HepG2 (cell line): Measurements from ENCODE around the gene PTGIS. TPM values are rescaled to one million over a fixed set of nuclear protein-coding genes. Genes with fewer than 3 reads are reported as not detected.

Experiments
- ATF2 ChIP-seq: sonication (generic); formaldehyde crosslinking; IDR thresholded peaks from 2 replicates; pipeline ENCODE4 v1.4.0; 2020; ENCODE audit warnings: missing genetic modification reagents
- CEBPG ChIP-seq: IDR thresholded peaks from 2 replicates; pipeline ENCODE4 v1.6.1; 2016
- CREB3 ChIP-seq: sonication (generic); formaldehyde crosslinking; IDR thresholded peaks from 2 replicates; pipeline ENCODE4 v1.5.0; 2020; ENCODE audit warnings: missing genetic modification reagents
- ELK4 ChIP-seq: sonication (generic); formaldehyde crosslinking; IDR thresholded peaks from 2 replicates; pipeline ENCODE4 v1.9.0; 2021; ENCODE audit warnings: missing genetic modification reagents, borderline replicate concordance
- HIC2 ChIP-seq: sonication (generic); formaldehyde crosslinking; IDR thresholded peaks from 2 replicates; pipeline ENCODE4 v1.9.0; 2022; ENCODE audit warnings: low read depth, missing genetic modification reagents
- HMGXB3 ChIP-seq: sonication (generic); formaldehyde crosslinking; IDR thresholded peaks from 2 replicates; pipeline ENCODE4 v1.4.0; 2020; ENCODE audit warnings: missing genetic modification reagents, borderline replicate concordance
- KDM5B ChIP-seq: sonication (generic); formaldehyde crosslinking; IDR thresholded peaks from 2 replicates; pipeline ENCODE4 v1.4.0; 2020; ENCODE audit warnings: missing genetic modification reagents, mild to moderate bottlenecking, borderline replicate concordance
- KLF16 ChIP-seq, 2 experiments: sonication (generic) in 1 of 2; formaldehyde crosslinking in 1 of 2; IDR thresholded peaks; 2 replicates each; pipeline versions ENCODE4 v1.6.1 to v1.8.0; 2016 to 2023; ENCODE audit warnings: missing genetic modification reagents in 2 of 2, missing compliant biosample characterization in 1 of 2
- MBNL3 ChIP-seq: fragments of 250-450 bp; sonication (Bioruptor Pico); conservative IDR thresholded peaks from 2 replicates; pipeline ENCODE4 v1.8.0; 2022; ENCODE audit warnings: mild to moderate bottlenecking, inconsistent platforms
- NFE2 ChIP-seq: sonication (generic); formaldehyde crosslinking; IDR thresholded peaks from 2 replicates; pipeline ENCODE4 v1.4.0; 2020; ENCODE audit warnings: missing genetic modification reagents
- PRMT3 ChIP-seq: sonication (generic); formaldehyde crosslinking; IDR thresholded peaks from 2 replicates; pipeline ENCODE4 v1.8.1; 2022; ENCODE audit warnings: low read depth, mild to moderate bottlenecking, moderate library complexity, missing genetic modification reagents, borderline replicate concordance
- SETDB1 ChIP-seq: sonication (generic); formaldehyde crosslinking; IDR thresholded peaks from 2 replicates; pipeline ENCODE4 v1.5.1; 2020; ENCODE audit warnings: missing genetic modification reagents, mild to moderate bottlenecking, borderline replicate concordance
- ZC3H13 ChIP-seq: sonication (generic); formaldehyde crosslinking; IDR thresholded peaks from 2 replicates; pipeline ENCODE4 v1.8.1; 2023; ENCODE audit warnings: mild to moderate bottlenecking, missing genetic modification reagents, moderate library complexity
- ZFP37 ChIP-seq: sonication (generic); formaldehyde crosslinking; IDR thresholded peaks from 2 replicates; pipeline ENCODE4 v1.4.0; 2020; ENCODE audit warnings: missing genetic modification reagents, borderline replicate concordance
- ZNF337 ChIP-seq: sonication (generic); formaldehyde crosslinking; IDR thresholded peaks from 2 replicates; pipeline ENCODE4 v1.5.1; 2020; ENCODE audit warnings: missing genetic modification reagents, low read depth, mild to moderate bottlenecking, borderline replicate concordance
- ZNF570 ChIP-seq: sonication (generic); formaldehyde crosslinking; IDR thresholded peaks from 2 replicates; pipeline ENCODE4 v1.4.0; 2020; ENCODE audit warnings: mild to moderate bottlenecking, missing genetic modification reagents, borderline replicate concordance
- ZNF737 ChIP-seq: sonication (generic); formaldehyde crosslinking; IDR thresholded peaks from 2 replicates; pipeline ENCODE4 v1.5.0; 2020; ENCODE audit warnings: missing genetic modification reagents, mild to moderate bottlenecking, borderline replicate concordance
- ZNF768 ChIP-seq: sonication (generic); formaldehyde crosslinking; IDR thresholded peaks from 2 replicates; pipeline ENCODE4 v1.4.0; 2020; ENCODE audit warnings: missing genetic modification reagents
- ZNF792 ChIP-seq: IDR thresholded peaks from 2 replicates; pipeline ENCODE4 v1.6.1; 2016
- polyA plus RNA-seq, 8 experiments: library from polyadenylated mRNA; depleted of rRNA in 3 of 8; stranded (reverse) in 7 of 8; unstranded in 1 of 8; fragments of >200 nt; fragmentation: Illumina TruSeq in 4 of 8; extraction: Trizol in 4 of 8; gene quantifications; 2 replicates each; pipeline versions ENCODE4 v1.2.1 to v1.2.3, GENCODE V29; 2011 to 2016; ENCODE audit warnings: low read depth in 4 of 8, missing spikeins in 1 of 8, mixed read lengths in 1 of 8; ENCODE audit not compliant: insufficient read depth in 1 of 8
- total RNA-seq, 5 experiments: library from RNA; depleted of rRNA; stranded (reverse); fragments of >200 nt; fragmentation: Illumina TruSeq; extraction: Trizol; gene quantifications; 2 replicates each; pipeline ENCODE4 v1.2.3, GENCODE V29; 2016; ENCODE audit warnings: low read depth in 1 of 5

Gene PTGIS
- total and polyA plus RNA-seq, 2 of the 13 experiments (the other 11 are each of a cell fraction or from before 2014, with no cell fraction given): not detected

- TF ChIP-seq ZC3H13 (CRISPR knock-in tag) (no peak), ATF2 (CRISPR knock-in tag) (no peak), ZNF768 (CRISPR knock-in tag) (peak; percentile 98), KLF16 (CRISPR knock-in tag; IDR thresholded peaks at IDR 0.05) (no peak), PRMT3 (CRISPR knock-in tag) (no peak), KDM5B (no peak; the same call in 1 of the 2 replicates), CREB3 (CRISPR knock-in tag) (no peak), ELK4 (no peak), NFE2 (CRISPR knock-in tag) (peak; percentile 95), MBNL3 (no peak), CEBPG (0 out of 2 replicates have a peak, but pooled peaks have one; percentile 10), ZFP37 (CRISPR knock-in tag) (no peak), SETDB1 (no peak), ZNF337 (CRISPR knock-in tag) (no peak), ZNF570 (CRISPR knock-in tag) (no peak), ZNF792 (CRISPR knock-in tag) (no peak), HIC2 (CRISPR knock-in tag) (peak; percentile 94), HMGXB3 (CRISPR knock-in tag) (no peak), ZNF737 (CRISPR knock-in tag) (no peak)
These were observed 47.6 kb upstream of the PTGIS start (continued) for GRCh38 chr20:49615401-49616153.
